H9 (cell line): ENCODE measurements around the gene OPTC. TPM values are rescaled to one million over a fixed set of nuclear protein-coding genes. Genes with fewer than 3 reads are reported as not detected.

Experiments used
- DNase-seq: peaks from one replicate; pipeline ENCODE4 v3.0.0-alpha.2; 2017
- H2AFZ ChIP-seq: one replicate; pipeline ENCODE4 v1.6.1; 2013; ENCODE audit warnings: mild to moderate bottlenecking, low read length, control low read depth, moderate library complexity
- H2AK5ac ChIP-seq: 2 replicates; pipeline ENCODE4 v1.6.1; 2013; ENCODE audit warnings: low read length, control low read depth, mixed read lengths; ENCODE audit not compliant: insufficient read length
- H2BK120ac ChIP-seq: one replicate; pipeline ENCODE4 v1.6.1; 2013; ENCODE audit warnings: low read depth, mild to moderate bottlenecking, low read length, control low read depth, inconsistent platforms; ENCODE audit not compliant: poor library complexity, severe bottlenecking
- H2BK12ac ChIP-seq: 2 replicates; pipeline ENCODE4 v1.6.1; 2013; ENCODE audit warnings: low read length, control low read depth, mixed read lengths, low read depth; ENCODE audit not compliant: insufficient read length
- H2BK15ac ChIP-seq: 2 replicates; pipeline ENCODE4 v1.6.1; 2013; ENCODE audit warnings: low read depth, low read length, control low read depth
- H2BK20ac ChIP-seq: one replicate; pipeline ENCODE4 v1.6.1; 2013; ENCODE audit warnings: low read depth, mild to moderate bottlenecking, low read length, control low read depth, inconsistent platforms; ENCODE audit not compliant: poor library complexity, severe bottlenecking
- H2BK5ac ChIP-seq: 2 replicates; pipeline ENCODE4 v1.6.1; 2013; ENCODE audit warnings: low read length, control low read depth, mixed read lengths; ENCODE audit not compliant: insufficient read length
- H3K14ac ChIP-seq: 2 replicates; pipeline ENCODE4 v1.6.1; 2013; ENCODE audit warnings: low read length, control low read depth; ENCODE audit not compliant: insufficient read depth
- H3K18ac ChIP-seq: 2 replicates; pipeline ENCODE4 v1.6.1; 2013; ENCODE audit warnings: low read depth, mild to moderate bottlenecking, mixed read lengths, low read length, control low read depth; ENCODE audit not compliant: insufficient read length
- H3K23ac ChIP-seq: 2 replicates; pipeline ENCODE4 v1.6.1; 2013; ENCODE audit warnings: low read length, control low read depth, mixed read lengths, low read depth; ENCODE audit not compliant: insufficient read length
- H3K23me2 ChIP-seq: 2 replicates; pipeline ENCODE4 v1.6.1; 2013; ENCODE audit warnings: low read depth, mild to moderate bottlenecking, mixed read lengths, low read length, control low read depth; ENCODE audit not compliant: insufficient read length, poor library complexity, severe bottlenecking
- H3K27ac ChIP-seq: 2 replicates; pipeline ENCODE4 v1.5.1; 2013; ENCODE audit warnings: low read length, control low read depth, mixed read lengths, low read depth; ENCODE audit not compliant: insufficient read length
- H3K27me3 ChIP-seq: 2 replicates; pipeline ENCODE4 v1.6.1; 2013; ENCODE audit warnings: low read length, control low read depth, inconsistent platforms; ENCODE audit not compliant: insufficient read depth
- H3K4ac ChIP-seq: 2 replicates; pipeline ENCODE4 v1.6.1; 2013; ENCODE audit warnings: low read depth, mild to moderate bottlenecking, control low read depth, inconsistent platforms, low read length, moderate library complexity
- H3K4me1 ChIP-seq: 2 replicates; pipeline ENCODE4 v1.6.1; 2013; ENCODE audit warnings: low read length, control low read depth, inconsistent platforms; ENCODE audit not compliant: insufficient read depth
- H3K4me2 ChIP-seq: 2 replicates; pipeline ENCODE4 v1.6.1; 2013; ENCODE audit warnings: low read length, control low read depth, mixed read lengths; ENCODE audit not compliant: insufficient read length, insufficient read depth
- H3K56ac ChIP-seq: 2 replicates; pipeline ENCODE4 v1.6.1; 2013; ENCODE audit warnings: low read depth, mild to moderate bottlenecking, mixed read lengths, low read length, control low read depth; ENCODE audit not compliant: insufficient read length
- H3K79me1 ChIP-seq: 2 replicates; pipeline ENCODE4 v1.6.1; 2013; ENCODE audit warnings: low read depth, mild to moderate bottlenecking, moderate library complexity, low read length, control low read depth, inconsistent platforms; ENCODE audit not compliant: insufficient read depth, poor library complexity, severe bottlenecking
- H3K79me2 ChIP-seq: 2 replicates; pipeline ENCODE4 v1.6.1; 2013; ENCODE audit warnings: low read length, control low read depth, inconsistent platforms; ENCODE audit not compliant: insufficient read depth
- H3K9ac ChIP-seq: 2 replicates; pipeline ENCODE4 v1.6.1; 2013; ENCODE audit warnings: low read length, control low read depth, mixed read lengths; ENCODE audit not compliant: insufficient read length; ENCODE audit errors: extremely low read depth
- H3K9me3 ChIP-seq: one replicate; pipeline ENCODE4 v1.6.1; 2013; ENCODE audit warnings: low read depth, low read length, inconsistent platforms; ENCODE audit not compliant: control insufficient read depth
- H3T11ph ChIP-seq: one replicate; pipeline ENCODE4 v1.6.1; 2013; ENCODE audit warnings: mild to moderate bottlenecking, low read length, control low read depth, inconsistent platforms
- H4K20me1 ChIP-seq: one replicate; pipeline ENCODE4 v1.6.1; 2013; ENCODE audit not compliant: control insufficient read depth, insufficient read length, insufficient read depth
- H4K5ac ChIP-seq: 2 replicates; pipeline ENCODE4 v1.6.1; 2013; ENCODE audit warnings: low read depth, mild to moderate bottlenecking, mixed read lengths, low read length, control low read depth; ENCODE audit not compliant: insufficient read length
- H4K8ac ChIP-seq: replicated peaks from 2 replicates; pipeline ENCODE4 v1.6.1; 2013; ENCODE audit warnings: low read length, control low read depth, mixed read lengths, low read depth; ENCODE audit not compliant: insufficient read length
- H4K91ac ChIP-seq: 2 replicates; pipeline ENCODE4 v1.6.1; 2013; ENCODE audit warnings: low read depth, mild to moderate bottlenecking, moderate library complexity, mixed read lengths, low read length, control low read depth; ENCODE audit not compliant: insufficient read length
- H3K27ac Mint-ChIP-seq, 3 experiments: 2 replicates in 2 of 3; 3 replicates in 1 of 3; pipeline ENCODE4 v1.8.0; 2020 to 2021; ENCODE audit warnings: mixed read lengths in 3 of 3, mild to moderate bottlenecking in 1 of 3, moderate library complexity in 1 of 3
- H3K27me3 Mint-ChIP-seq: 2 replicates; pipeline ENCODE4 v1.8.0; 2021; ENCODE audit warnings: low read depth, mild to moderate bottlenecking, moderate library complexity, mixed read lengths
- H3K36me3 Mint-ChIP-seq, 3 experiments: 2 replicates in 2 of 3; 3 replicates in 1 of 3; pipeline ENCODE4 v1.8.0; 2020 to 2021; ENCODE audit warnings: low read depth in 3 of 3, mixed read lengths in 3 of 3; ENCODE audit not compliant: insufficient read depth in 1 of 3
- H3K4me1 Mint-ChIP-seq, 2 experiments: 2 replicates each; pipeline ENCODE4 v1.8.0; 2020; ENCODE audit warnings: mixed read lengths in 2 of 2
- H3K4me3 Mint-ChIP-seq, 2 experiments: 2 replicates in 1 of 2; 3 replicates in 1 of 2; pipeline ENCODE4 v1.8.0; 2020 to 2021; ENCODE audit warnings: mild to moderate bottlenecking in 2 of 2, mixed read lengths in 2 of 2, moderate library complexity in 1 of 2
- H3K9me3 Mint-ChIP-seq, 2 experiments: 2 replicates in 1 of 2; 3 replicates in 1 of 2; pipeline ENCODE4 v1.8.0; 2020; ENCODE audit warnings: mild to moderate bottlenecking in 2 of 2, mixed read lengths in 2 of 2, moderate library complexity in 1 of 2
- CTCF ChIP-seq: fragments of 200-600 bp; sonication (generic); conservative IDR thresholded peaks from 3 replicates; pipeline ENCODE4 v1.8.0; 2021; ENCODE audit warnings: antibody characterized with exemption, mild to moderate bottlenecking
- WGBS: extraction: QIAGEN DNeasy Blood & Tissue Kit; methylation state at CpG from one replicate; pipeline ENCODE4 v1.1.7; 2013; ENCODE audit warnings: missing lambda C conversion rate, low lambda C conversion rate, mixed read lengths; ENCODE audit not compliant: insufficient read length; ENCODE audit errors: extremely low coverage; 5-methylcytosine and 5-hydroxymethylcytosine counted together
- total RNA-seq: library from RNA; stranded (reverse); gene quantifications from 2 replicates; pipeline ENCODE4 v1.2.1, GENCODE V29; 2021

OPTC gene
- total RNA-seq, 1 experiment from 2014 or later = 1.1 TPM

GRCh38 chr1:203486618-203487370 is 7.2 kb upstream of the OPTC start:
- no peak overlapping the region for H2AK5ac ChIP-seq
- H2BK120ac ChIP-seq = no peak overlapping the region
- TF ChIP-seq CTCF = no peak
- H3K27me3 ChIP-seq = no peaks in the 10 kb centered on the region
- Mint-ChIP-seq H3K27ac (peak overlapping the region in 2 of 3 experiments; percentile 78 to 95; a peak in 3 of 7 replicates), H3K36me3 (no peaks in the 10 kb centered on the region), H3K27me3 (peaks cover 12% of the 10 kb centered on the region), H3K4me3 (peak overlapping the region; percentile 74 to 75; a peak in 4 of 5 replicates), H3K4me1 (peaks cover 14 to 15% of the 10 kb centered on the region in 2 experiments), H3K9me3 (no peaks in the 10 kb centered on the region)
- no peak overlapping the region for H2BK15ac ChIP-seq
- no peak overlapping the region for H3K56ac ChIP-seq
- H4K20me1 ChIP-seq = no peaks in the 10 kb centered on the region
- DNase-seq = no peak
- H3K9ac ChIP-seq = no peak overlapping the region
- no peak overlapping the region for H2BK12ac ChIP-seq
- H3K23ac ChIP-seq = no peak overlapping the region
- no peak overlapping the region for H3K14ac ChIP-seq
- H3K4me2 ChIP-seq = peak overlapping the region; percentile 9
- no peaks in the 10 kb centered on the region; the same call in 1 of the 2 replicates for H3K4me1 ChIP-seq
- H4K8ac ChIP-seq = no peak overlapping the region
- H2AFZ ChIP-seq = no peak overlapping the region
- no peaks in the 10 kb centered on the region for H3K79me2 ChIP-seq
- no peaks in the 10 kb centered on the region for H3K79me1 ChIP-seq
- no CpG with 5 or more reads among the region's 28 CpGs for WGBS
- H4K91ac ChIP-seq = no peak overlapping the region
- H2BK5ac ChIP-seq = no peak overlapping the region
- H3K4ac ChIP-seq = no peak overlapping the region
- peak overlapping the region; percentile 5 for H3K18ac ChIP-seq
- no peak overlapping the region for H4K5ac ChIP-seq
- H2BK20ac ChIP-seq = no peak overlapping the region
- H3K27ac ChIP-seq = no peak overlapping the region
- no peak overlapping the region for H3T11ph ChIP-seq
- H3K23me2 ChIP-seq = no peaks in the 10 kb centered on the region
- no peaks in the 10 kb centered on the region for H3K9me3 ChIP-seq
